Calu3 (cell line): ENCODE results near the gene BICDL2. TPM values are rescaled to one million over a fixed set of nuclear protein-coding genes. Genes with fewer than 3 reads are reported as not detected.

Source experiments
- BruUV-seq: library from RNA; stranded (reverse); fragments of 400-500 nt; replicated peaks from 2 replicates; lab custom pipeline; 2021; lab: Mats Ljungman, UMichigan
- CTCF ChIA-PET: fragments of 300-600 bp; sonication (Branson Sonifier 250); formaldehyde crosslinking; loops from one replicate; lab custom pipeline; 2022; ENCODE audit warnings: antibody characterized with exemption; lab: Charles Lee
- DNase-seq: peaks from one replicate; pipeline ENCODE4 v3.0.0; 2022
- H3K27ac Mint-ChIP-seq: one replicate; pipeline ENCODE4 v1.8.0; 2022; ENCODE audit warnings: mixed read lengths; ENCODE audit not compliant: unreplicated experiment
- H3K27me3 Mint-ChIP-seq: one replicate; pipeline ENCODE4 v1.8.0; 2022; ENCODE audit warnings: mixed read lengths; ENCODE audit not compliant: unreplicated experiment
- H3K36me3 Mint-ChIP-seq: one replicate; pipeline ENCODE4 v1.8.0; 2022; ENCODE audit warnings: mild to moderate bottlenecking, moderate library complexity, mixed read lengths; ENCODE audit not compliant: insufficient read depth, unreplicated experiment
- H3K4me1 Mint-ChIP-seq: one replicate; pipeline ENCODE4 v1.8.0; 2022; ENCODE audit warnings: mild to moderate bottlenecking, low read depth, mixed read lengths; ENCODE audit not compliant: unreplicated experiment
- H3K4me3 Mint-ChIP-seq: one replicate; pipeline ENCODE4 v1.8.0; 2022; ENCODE audit warnings: mild to moderate bottlenecking, low read depth, moderate library complexity, mixed read lengths; ENCODE audit not compliant: unreplicated experiment
- H3K9me3 Mint-ChIP-seq: one replicate; pipeline ENCODE4 v1.8.0; 2022; ENCODE audit warnings: low read depth, mixed read lengths; ENCODE audit not compliant: unreplicated experiment
- CTCF ChIP-seq: fragments of 200-600 bp; IDR thresholded peaks from one replicate; pipeline ENCODE4 v1.8.0; 2022; ENCODE audit warnings: antibody characterized with exemption; ENCODE audit not compliant: unreplicated experiment
- intact Hi-C: fragments of 100-400 bp; cut with micrococcal nuclease; formaldehyde crosslinking; loops from one replicate; pipeline ENCODE4 v1.10.0; 2022; ENCODE audit not compliant: unreplicated experiment
- total RNA-seq: library from RNA; stranded (reverse); gene quantifications from 2 replicates; pipeline ENCODE4 v1.2.3, GENCODE V29; 2022

Gene BICDL2
- total RNA-seq, 1 experiment from 2014 or later = 59.4 TPM

- Mint-ChIP-seq H3K9me3 (no peaks in the 10 kb centered on the region), H3K27me3 (no peaks in the 10 kb centered on the region), H3K4me3 (no peak overlapping the region), H3K27ac (no peak overlapping the region), H3K4me1 (peaks cover 48% of the 10 kb centered on the region), H3K36me3 (peaks cover 57% of the 10 kb centered on the region)
- CTCF ChIA-PET = no interaction called here
- BruUV-seq = no TSS peak
- TF ChIP-seq CTCF = no peak
- intact Hi-C loops = no loop called here
- no peak for DNase-seq
Measured at GRCh38 chr16:3015865-3016521, 20.8 kb downstream of the BICDL2 start.

GRCh38 chr16:3014971-3015370 is 21.8 kb downstream of the BICDL2 start:
- H3K9me3 Mint-ChIP-seq = no peaks in the 10 kb centered on the region
- no peak for DNase-seq
- CTCF ChIA-PET = no interaction called here
- intact Hi-C loops = no loop called here
- H3K36me3 Mint-ChIP-seq = peaks cover 51% of the 10 kb centered on the region
- H3K4me1 Mint-ChIP-seq = peaks cover 43% of the 10 kb centered on the region
- H3K4me3 Mint-ChIP-seq = no peak overlapping the region
- H3K27me3 Mint-ChIP-seq = no peaks in the 10 kb centered on the region
- no TSS peak for BruUV-seq
- no peak for TF ChIP-seq CTCF
- no peak overlapping the region for H3K27ac Mint-ChIP-seq

GRCh38 chr16:3013998-3014690 is 22.6 kb downstream of the BICDL2 start:
- no peak for DNase-seq
- peaks cover 55% of the 10 kb centered on the region for H3K36me3 Mint-ChIP-seq
- CTCF ChIA-PET = no interaction called here
- H3K9me3 Mint-ChIP-seq = no peaks in the 10 kb centered on the region
- BruUV-seq = no TSS peak
- H3K27me3 Mint-ChIP-seq = no peaks in the 10 kb centered on the region
- peaks cover 39% of the 10 kb centered on the region for H3K4me1 Mint-ChIP-seq
- intact Hi-C loops = no loop called here
- TF ChIP-seq CTCF = no peak
- peak overlapping the region; percentile 48 for H3K27ac Mint-ChIP-seq
- H3K4me3 Mint-ChIP-seq = no peak overlapping the region

DNA sequence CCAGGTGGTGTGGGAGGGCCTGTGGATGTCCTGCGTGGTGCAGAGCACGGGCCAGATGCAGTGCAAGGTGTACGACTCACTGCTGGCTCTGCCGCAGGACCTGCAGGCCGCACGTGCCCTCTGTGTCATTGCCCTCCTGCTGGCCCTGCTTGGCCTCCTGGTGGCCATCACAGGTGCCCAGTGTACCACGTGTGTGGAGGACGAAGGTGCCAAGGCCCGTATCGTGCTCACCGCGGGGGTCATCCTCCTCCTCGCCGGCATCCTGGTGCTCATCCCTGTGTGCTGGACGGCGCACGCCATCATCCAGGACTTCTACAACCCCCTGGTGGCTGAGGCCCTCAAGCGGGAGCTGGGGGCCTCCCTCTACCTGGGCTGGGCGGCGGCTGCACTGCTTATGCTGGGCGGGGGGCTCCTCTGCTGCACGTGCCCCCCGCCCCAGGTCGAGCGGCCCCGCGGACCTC is 23.2 kb downstream of the BICDL2 start:
- CTCF ChIA-PET = interaction anchor here (1.2 kb wide), 1 partner anchor 18 kb away, joined by 5 read pairs; no protein-coding TSS in a partner anchor
- Mint-ChIP-seq H3K4me3 (peak overlapping the region; percentile 60), H3K4me1 (peaks cover 42% of the 10 kb centered on the region), H3K9me3 (no peaks in the 10 kb centered on the region), H3K36me3 (peaks cover 61% of the 10 kb centered on the region), H3K27me3 (no peaks in the 10 kb centered on the region), H3K27ac (peak overlapping the region; percentile 79)
- intact Hi-C loops = no loop called here
- TF ChIP-seq CTCF = peak; percentile 49
- DNase-seq = no peak
- no TSS peak for BruUV-seq
